IgD-negative memory B cell (primary cell): ENCODE results near the gene ADAMTSL1. TPM values are rescaled to one million over a fixed set of nuclear protein-coding genes. Genes with fewer than 3 reads are reported as not detected.

Experiments
- H3K27ac Mint-ChIP-seq, 3 donors: one replicate each; pipeline ENCODE4 v1.8.0; 2020 to 2022; ENCODE audit warnings: mild to moderate bottlenecking in 3 of 3, mixed read lengths in 3 of 3, moderate library complexity in 1 of 3
- H3K27me3 Mint-ChIP-seq: one replicate; pipeline ENCODE4 v1.8.0; 2021; ENCODE audit warnings: mixed read lengths
- H3K36me3 Mint-ChIP-seq: one replicate; pipeline ENCODE4 v1.8.0; 2020; ENCODE audit warnings: mild to moderate bottlenecking, mixed read lengths
- H3K4me1 Mint-ChIP-seq, 3 donors: one replicate each; pipeline ENCODE4 v1.8.0; 2020 to 2022; ENCODE audit warnings: mixed read lengths in 3 of 3, mild to moderate bottlenecking in 1 of 3
- H3K4me3 Mint-ChIP-seq, 4 donors: one replicate each; pipeline ENCODE4 v1.8.0; 2020 to 2022; ENCODE audit warnings: mild to moderate bottlenecking in 4 of 4, mixed read lengths in 4 of 4, moderate library complexity in 3 of 4
- H3K9me3 Mint-ChIP-seq, 3 donors: one replicate each; pipeline ENCODE4 v1.8.0; 2020 to 2021; ENCODE audit warnings: mixed read lengths in 3 of 3, mild to moderate bottlenecking in 1 of 3
- polyA plus RNA-seq: library from polyadenylated mRNA; unstranded; fragments of 300-500 nt; fragmentation: Illumina TruSeq; gene quantifications from one replicate; pipeline ENCODE4 v1.2.3, GENCODE V29; 2021

Gene ADAMTSL1
- polyA plus RNA-seq, 1 donor from 2014 or later = not detected

GRCh38 chr9:18502546-18502945 is 28.6 kb downstream of the ADAMTSL1 start:
- no peaks in the 10 kb centered on the region for H3K27me3 Mint-ChIP-seq
- H3K27ac Mint-ChIP-seq = no peak overlapping the region
- H3K4me3 Mint-ChIP-seq = no peak overlapping the region
- no peaks in the 10 kb centered on the region for H3K9me3 Mint-ChIP-seq
- H3K36me3 Mint-ChIP-seq = no peaks in the 10 kb centered on the region
- H3K4me1 Mint-ChIP-seq = no peaks in the 10 kb centered on the region

GRCh38 chr9:18504707-18505106 is 30.8 kb downstream of the ADAMTSL1 start:
- Mint-ChIP-seq H3K27me3 (no peaks in the 10 kb centered on the region), H3K4me3 (no peak overlapping the region)

GRCh38 chr9:18507151-18507550 is 33.2 kb downstream of the ADAMTSL1 start:
- Mint-ChIP-seq H3K27ac (no peak overlapping the region), H3K27me3 (no peaks in the 10 kb centered on the region)

More at GRCh38 chr9:18504707-18505106, 30.8 kb downstream of the ADAMTSL1 start:
- no peaks in the 10 kb centered on the region for H3K36me3 Mint-ChIP-seq
- H3K9me3 Mint-ChIP-seq = peaks cover 1 to 4% (median 2%) of the 10 kb centered on the region in 3 donors
- H3K4me1 Mint-ChIP-seq = no peaks in the 10 kb centered on the region
- H3K27ac Mint-ChIP-seq = no peak overlapping the region

GRCh38 chr9:18516514-18516913 is 42.6 kb downstream of the ADAMTSL1 start:
- Mint-ChIP-seq H3K4me3 (no peak overlapping the region), H3K27ac (no peak overlapping the region), H3K27me3 (no peaks in the 10 kb centered on the region), H3K36me3 (no peaks in the 10 kb centered on the region), H3K4me1 (no peaks in the 10 kb centered on the region), H3K9me3 (peaks cover 0 to 9% (median 8%) of the 10 kb centered on the region in 3 donors)

More at GRCh38 chr9:18507151-18507550, 33.2 kb downstream of the ADAMTSL1 start:
- no peaks in the 10 kb centered on the region for H3K36me3 Mint-ChIP-seq
- H3K4me3 Mint-ChIP-seq = no peak overlapping the region
- H3K4me1 Mint-ChIP-seq = no peaks in the 10 kb centered on the region
- peaks cover 1 to 4% (median 2%) of the 10 kb centered on the region in 3 donors for H3K9me3 Mint-ChIP-seq

GRCh38 chr9:18516965-18517364 is 43.0 kb downstream of the ADAMTSL1 start:
- Mint-ChIP-seq H3K4me3 (no peak overlapping the region), H3K27me3 (no peaks in the 10 kb centered on the region), H3K9me3 (peaks cover 0 to 9% (median 8%) of the 10 kb centered on the region in 3 donors), H3K27ac (no peak overlapping the region), H3K4me1 (no peaks in the 10 kb centered on the region), H3K36me3 (no peaks in the 10 kb centered on the region)

GRCh38 chr9:18520416-18521047 is 46.6 kb downstream of the ADAMTSL1 start:
- no peak overlapping the region for H3K4me3 Mint-ChIP-seq
- H3K27me3 Mint-ChIP-seq = no peaks in the 10 kb centered on the region
- no peak overlapping the region for H3K27ac Mint-ChIP-seq
- H3K9me3 Mint-ChIP-seq = peaks cover 0 to 9% (median 8%) of the 10 kb centered on the region in 3 donors
- peaks cover 2% of the 10 kb centered on the region for H3K36me3 Mint-ChIP-seq
- no peaks in the 10 kb centered on the region for H3K4me1 Mint-ChIP-seq

- Mint-ChIP-seq H3K27me3 (no peaks in the 10 kb centered on the region), H3K36me3 (peaks cover 2% of the 10 kb centered on the region), H3K4me1 (no peaks in the 10 kb centered on the region), H3K9me3 (no peaks in the 10 kb centered on the region), H3K4me3 (peak overlapping the region in 1 of 4 donors; percentile 0), H3K27ac (no peak overlapping the region)
Measured at GRCh38 chr9:18526685-18527084, 52.7 kb downstream of the ADAMTSL1 start.

GRCh38 chr9:18531136-18532065 is 57.4 kb downstream of the ADAMTSL1 start:
- Mint-ChIP-seq H3K4me3 (no peak overlapping the region), H3K27me3 (no peaks in the 10 kb centered on the region), H3K36me3 (no peaks in the 10 kb centered on the region), H3K9me3 (peaks cover 7 to 21% (median 10%) of the 10 kb centered on the region in 3 donors), H3K4me1 (no peaks in the 10 kb centered on the region), H3K27ac (no peak overlapping the region)

- no peaks in the 10 kb centered on the region for H3K36me3 Mint-ChIP-seq
- H3K27ac Mint-ChIP-seq = no peak overlapping the region
- H3K4me3 Mint-ChIP-seq = no peak overlapping the region
- H3K27me3 Mint-ChIP-seq = no peaks in the 10 kb centered on the region
- peaks cover 7 to 27% (median 13%) of the 10 kb centered on the region in 3 donors for H3K9me3 Mint-ChIP-seq
- no peaks in the 10 kb centered on the region for H3K4me1 Mint-ChIP-seq
Measured at GRCh38 chr9:18534611-18535010, 60.7 kb downstream of the ADAMTSL1 start.

GRCh38 chr9:18536554-18536953 is 62.6 kb downstream of the ADAMTSL1 start:
- Mint-ChIP-seq H3K4me1 (no peaks in the 10 kb centered on the region), H3K36me3 (no peaks in the 10 kb centered on the region), H3K27ac (no peak overlapping the region), H3K27me3 (no peaks in the 10 kb centered on the region), H3K9me3 (peaks cover 8 to 27% (median 13%) of the 10 kb centered on the region in 3 donors), H3K4me3 (no peak overlapping the region)

GRCh38 chr9:18539203-18539693 is 65.3 kb downstream of the ADAMTSL1 start:
- H3K27me3 Mint-ChIP-seq = no peaks in the 10 kb centered on the region
- no peaks in the 10 kb centered on the region for H3K36me3 Mint-ChIP-seq
- no peak overlapping the region for H3K27ac Mint-ChIP-seq
- H3K4me3 Mint-ChIP-seq = no peak overlapping the region
- H3K9me3 Mint-ChIP-seq = peaks cover 5 to 18% (median 6%) of the 10 kb centered on the region in 3 donors
- H3K4me1 Mint-ChIP-seq = no peaks in the 10 kb centered on the region

- Mint-ChIP-seq H3K9me3 (peaks cover 1 to 4% (median 2%) of the 10 kb centered on the region in 3 donors), H3K4me3 (no peak overlapping the region), H3K4me1 (no peaks in the 10 kb centered on the region), H3K27ac (no peak overlapping the region), H3K27me3 (no peaks in the 10 kb centered on the region), H3K36me3 (no peaks in the 10 kb centered on the region)
Measured at GRCh38 chr9:18542837-18543405, 69.0 kb downstream of the ADAMTSL1 start.

- no peaks in the 10 kb centered on the region for H3K27me3 Mint-ChIP-seq
Measured at GRCh38 chr9:18543406-18544192, 69.6 kb downstream of the ADAMTSL1 start.

GRCh38 chr9:18544456-18544855 is 70.5 kb downstream of the ADAMTSL1 start:
- H3K4me3 Mint-ChIP-seq = no peak overlapping the region
- H3K27ac Mint-ChIP-seq = no peak overlapping the region
- no peaks in the 10 kb centered on the region for H3K36me3 Mint-ChIP-seq

More at GRCh38 chr9:18543406-18544192, 69.6 kb downstream of the ADAMTSL1 start:
- Mint-ChIP-seq H3K4me1 (no peaks in the 10 kb centered on the region), H3K27ac (no peak overlapping the region), H3K4me3 (no peak overlapping the region), H3K9me3 (peaks cover 0 to 1% (median 0%) of the 10 kb centered on the region in 3 donors), H3K36me3 (no peaks in the 10 kb centered on the region)

More at GRCh38 chr9:18544456-18544855, 70.5 kb downstream of the ADAMTSL1 start:
- no peaks in the 10 kb centered on the region for H3K27me3 Mint-ChIP-seq
- no peaks in the 10 kb centered on the region for H3K4me1 Mint-ChIP-seq
- peaks cover 0 to 1% (median 0%) of the 10 kb centered on the region in 3 donors for H3K9me3 Mint-ChIP-seq
